ENCODE measurements around the gene PPP2R3B. TPM values are rescaled to one million over a fixed set of nuclear protein-coding genes. Genes with fewer than 3 reads are reported as not detected.

PPP2R3B gene
- polyA plus RNA-seq, 1 experiment: 4.8 TPM

DNA sequence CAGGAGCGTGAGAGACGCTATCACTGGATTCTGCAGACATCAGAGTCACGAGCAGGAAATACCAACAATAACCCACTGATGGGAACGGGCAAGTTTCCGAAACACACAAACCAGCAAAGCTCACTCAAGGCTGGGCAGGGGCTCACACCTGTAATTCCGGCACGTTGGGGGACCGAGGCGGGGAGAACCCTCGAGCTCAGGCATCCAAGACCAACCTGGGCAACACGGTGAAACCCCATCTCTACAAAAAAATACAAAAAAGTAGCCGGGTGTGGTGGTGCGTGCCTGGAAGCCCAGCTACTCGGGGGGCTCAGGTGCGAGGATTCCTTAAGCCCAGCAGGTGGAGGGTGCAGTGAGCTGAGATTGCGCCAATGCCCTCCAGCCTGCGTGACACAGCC lies 51.0 kb downstream of the PPP2R3B start:
- Histone ChIP-seq H3K27ac (ENCODE audit: low read depth, low read length) (no peak overlapping the region), H3K4me3 (ENCODE audit: low read depth, low read length) (no peak overlapping the region), H3K27me3 (ENCODE audit: control insufficient read depth, insufficient read depth, low read length) (peaks cover 4% of the 10 kb centered on the region), H3K9me3 (ENCODE audit: control insufficient read depth, insufficient read depth, low read length) (peaks cover 75% of the 10 kb centered on the region)
- ChIA-PET POLR2A (no interaction called here), CTCF (no interaction called here)
- TF ChIP-seq CTCF (IDR thresholded peaks at IDR 0.05; ENCODE audit: low read depth, low read length): no peak
- DNase-seq (ENCODE audit: low read depth, low spot score): no peak

GRCh38 chrX:334971-335757 lies 51.5 kb downstream of the PPP2R3B start:
- DNase-seq (ENCODE audit: low read depth, low spot score): no peak
- no peak for TF ChIP-seq CTCF (IDR thresholded peaks at IDR 0.05; ENCODE audit: low read depth, low read length)
- Histone ChIP-seq H3K27ac (ENCODE audit: low read depth, low read length) (no peak overlapping the region), H3K9me3 (ENCODE audit: control insufficient read depth, insufficient read depth, low read length) (peaks cover 75% of the 10 kb centered on the region), H3K27me3 (ENCODE audit: control insufficient read depth, insufficient read depth, low read length) (peaks cover 4% of the 10 kb centered on the region), H3K4me3 (ENCODE audit: low read depth, low read length) (no peak overlapping the region)
- POLR2A ChIA-PET: no interaction called here
- CTCF ChIA-PET: no interaction called here

DNA sequence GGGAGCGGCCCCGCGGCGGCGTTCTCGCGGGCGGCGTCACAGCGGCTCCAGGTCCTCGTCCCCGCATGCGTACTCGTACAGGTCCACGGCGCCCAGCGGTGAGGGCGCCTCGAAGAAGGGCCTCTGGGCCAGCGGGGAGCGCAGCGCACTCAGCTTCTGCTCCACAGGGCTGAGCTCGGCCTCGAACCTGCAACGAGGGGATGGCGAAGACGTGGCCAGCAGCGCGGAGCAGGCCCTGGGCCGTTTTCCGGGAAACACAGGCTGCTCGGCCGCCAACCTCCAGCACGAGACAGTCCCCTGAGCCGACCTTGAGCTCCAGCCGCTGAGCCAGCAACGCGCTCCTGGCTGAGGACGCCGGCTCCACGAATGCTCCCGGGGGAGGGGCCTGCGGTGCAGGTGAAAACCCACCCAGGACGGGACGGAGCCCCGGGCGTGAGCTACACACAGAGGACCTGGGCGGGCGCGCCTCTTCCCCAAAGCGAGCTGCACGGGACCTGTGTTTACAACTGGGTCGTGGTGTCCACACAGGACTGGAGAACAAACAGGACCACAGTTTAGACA lies 52.3 kb downstream of the PPP2R3B start:
- peaks cover 4% of the 10 kb centered on the region for H3K27me3 ChIP-seq (ENCODE audit: control insufficient read depth, insufficient read depth, low read length)
- peaks cover 80% of the 10 kb centered on the region for H3K9me3 ChIP-seq (ENCODE audit: control insufficient read depth, insufficient read depth, low read length)
- H3K27ac ChIP-seq (ENCODE audit: low read depth, low read length): no peak overlapping the region
- no peak overlapping the region for H3K4me3 ChIP-seq (ENCODE audit: low read depth, low read length)
- ChIA-PET POLR2A (no interaction called here), CTCF (no interaction called here)
- DNase-seq (ENCODE audit: low read depth, low spot score): no peak
- no peak for TF ChIP-seq CTCF (IDR thresholded peaks at IDR 0.05; ENCODE audit: low read depth, low read length)

DNA sequence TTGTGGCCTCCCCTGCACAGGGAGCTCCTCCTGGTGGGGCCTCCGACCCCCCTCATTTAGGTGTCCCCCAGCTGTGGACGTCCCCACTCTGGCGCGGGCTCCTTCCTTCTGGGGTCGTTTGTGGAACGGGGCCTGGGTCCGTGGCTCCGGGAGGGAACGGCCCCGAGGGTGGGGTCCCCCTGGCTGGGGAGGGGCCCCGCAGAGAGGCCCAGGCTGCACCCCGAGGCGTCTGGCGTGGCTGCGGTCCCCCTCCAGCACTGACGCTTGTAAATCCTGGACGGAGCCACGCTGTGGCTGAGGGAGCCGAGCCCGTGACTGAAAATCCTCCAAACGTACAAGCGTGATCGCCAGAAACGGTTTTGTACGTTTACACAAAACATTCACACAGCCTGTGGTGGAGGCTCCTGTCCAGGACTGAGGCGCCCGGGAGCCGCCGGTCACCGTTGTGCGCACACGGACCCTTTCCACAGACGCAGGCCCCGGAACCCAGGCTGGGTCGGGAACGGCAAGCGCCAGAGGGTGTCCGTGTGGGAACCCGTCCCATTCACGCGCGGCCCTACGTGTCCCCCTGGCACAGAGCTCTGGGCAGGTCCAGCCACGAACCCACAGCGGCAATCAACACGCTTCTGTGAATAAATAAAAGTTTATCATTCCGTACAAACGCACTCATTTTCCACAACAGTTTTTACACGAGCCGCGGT lies 52.9 kb downstream of the PPP2R3B start:
- no peak overlapping the region for H3K27ac ChIP-seq (ENCODE audit: low read depth, low read length)
- no peak for TF ChIP-seq CTCF (IDR thresholded peaks at IDR 0.05; ENCODE audit: low read depth, low read length)
- peaks cover 77% of the 10 kb centered on the region for H3K9me3 ChIP-seq (ENCODE audit: control insufficient read depth, insufficient read depth, low read length)
- H3K4me3 ChIP-seq (ENCODE audit: low read depth, low read length): no peak overlapping the region
- ChIA-PET CTCF (no interaction called here), POLR2A (no interaction called here)
- peaks cover 4% of the 10 kb centered on the region for H3K27me3 ChIP-seq (ENCODE audit: control insufficient read depth, insufficient read depth, low read length)
- DNase-seq (ENCODE audit: low read depth, low spot score): no peak

All from AG04450 (cell line).